Ramos (cell line): Measurements from ENCODE around the gene TM2D1.
"Not testable (repeated sequence)": the region's sequence is repeated elsewhere in the genome, so short reads cannot be mapped to it uniquely, and the experiment has no call there.

Source experiments
- in situ Hi-C: fragments of 300-500 bp; cut with MboI; formaldehyde crosslinking; loops from one replicate; pipeline ENCODE4 v1.14.3; 2022; ENCODE audit warnings: low sequenced_read_pairs; ENCODE audit not compliant: unreplicated experiment

The TM2D1 gene

GRCh38 chr1:61724813-61725694, at the start of gene TM2D1:
Gene TM2D1, minus strand, starts transcription at chr1:61725141. Its CDS starts 21 bp downstream, at chr1:61725120.
- in situ Hi-C loops: no loop called here

GRCh38 chr1:61770131-61770530, 45.2 kb upstream of the TM2D1 start:
- in situ Hi-C loops: no loop called here

DNA sequence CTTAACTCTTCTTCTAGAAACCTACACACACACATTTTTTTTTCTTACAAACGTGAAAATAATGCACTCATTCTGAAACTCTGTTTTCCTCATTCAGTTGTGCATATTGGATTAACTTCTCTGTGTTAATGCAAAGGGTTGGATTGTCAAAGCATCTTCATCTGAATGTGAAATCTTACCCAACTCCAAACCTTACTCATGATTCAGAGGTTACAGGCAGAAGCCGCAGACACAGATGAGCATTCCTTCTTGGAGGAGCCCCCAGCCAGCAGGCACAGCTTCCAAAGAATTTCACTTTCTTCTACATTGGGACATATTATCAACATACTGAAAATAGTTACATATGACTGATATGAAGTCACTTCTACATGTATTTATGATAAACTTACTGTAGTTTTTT, 33.0 kb upstream of the TM2D1 start:
- in situ Hi-C loops: no loop called here

DNA sequence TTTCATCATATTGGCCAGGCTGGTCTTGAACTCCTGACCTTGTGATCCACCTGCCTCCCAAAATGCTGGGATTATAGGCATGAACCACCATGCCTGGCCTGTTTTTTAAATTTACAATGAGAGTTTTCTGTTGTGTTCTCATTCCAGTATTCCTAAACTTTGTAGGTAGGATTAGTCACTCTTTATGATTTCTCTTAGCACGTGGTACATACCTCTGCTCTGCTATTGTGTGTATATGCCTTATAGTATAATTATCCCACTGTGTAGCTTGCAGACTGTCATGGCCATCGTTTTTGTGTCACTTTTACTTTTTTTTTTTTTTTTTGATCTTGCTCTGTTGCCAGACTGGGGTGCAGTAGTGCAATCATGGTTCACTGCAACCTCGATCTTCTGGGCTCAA, 31.8 kb upstream of the TM2D1 start:
- in situ Hi-C loops: no loop called here

DNA sequence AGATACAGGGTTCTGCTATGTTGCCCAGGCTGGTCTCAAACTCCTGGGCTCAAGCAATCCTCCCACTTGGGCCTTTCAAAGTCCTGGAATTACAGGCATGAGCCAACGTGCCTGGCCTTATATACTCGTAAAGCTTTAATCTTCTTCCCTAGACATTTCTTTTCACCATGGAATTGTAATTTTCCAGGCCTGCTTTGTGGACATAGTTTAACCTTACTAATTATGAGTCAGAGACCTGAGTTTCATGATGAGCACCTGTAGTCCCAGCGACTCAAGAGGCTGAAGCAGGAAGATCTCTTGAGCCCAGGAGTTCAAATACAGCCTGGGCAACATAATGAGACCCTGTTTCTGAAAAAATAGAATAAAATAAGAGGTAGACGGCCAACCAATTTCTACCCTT, 29.6 kb upstream of the TM2D1 start:
- in situ Hi-C loops: no loop called here

DNA sequence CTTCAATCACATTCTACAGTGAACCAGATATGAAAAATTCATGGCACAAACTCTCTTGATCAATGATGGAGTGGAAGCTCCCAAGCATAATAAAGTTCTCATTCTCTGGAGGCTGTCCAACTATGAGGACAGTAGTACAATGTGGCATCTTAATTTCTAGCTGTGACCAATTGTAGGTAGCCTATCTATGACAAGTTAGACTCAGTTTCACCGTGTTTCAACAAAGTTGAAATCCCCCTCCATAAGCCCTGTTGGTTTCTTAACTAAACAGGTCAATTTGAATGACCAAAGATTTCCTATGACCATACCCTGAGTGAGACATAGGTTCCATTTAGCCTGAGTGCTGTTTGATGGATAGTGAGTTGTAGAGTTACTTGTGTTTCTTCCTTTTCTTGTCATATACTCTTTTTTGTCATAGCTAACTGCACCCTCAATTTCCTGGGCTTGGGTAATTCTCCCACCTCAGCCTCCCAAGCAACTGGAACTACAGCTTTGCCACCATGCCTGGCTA, 29.1 kb upstream of the TM2D1 start:
- in situ Hi-C loops: no loop called here

GRCh38 chr1:61752921-61753389, 28.0 kb upstream of the TM2D1 start:
- in situ Hi-C loops: no loop called here

DNA sequence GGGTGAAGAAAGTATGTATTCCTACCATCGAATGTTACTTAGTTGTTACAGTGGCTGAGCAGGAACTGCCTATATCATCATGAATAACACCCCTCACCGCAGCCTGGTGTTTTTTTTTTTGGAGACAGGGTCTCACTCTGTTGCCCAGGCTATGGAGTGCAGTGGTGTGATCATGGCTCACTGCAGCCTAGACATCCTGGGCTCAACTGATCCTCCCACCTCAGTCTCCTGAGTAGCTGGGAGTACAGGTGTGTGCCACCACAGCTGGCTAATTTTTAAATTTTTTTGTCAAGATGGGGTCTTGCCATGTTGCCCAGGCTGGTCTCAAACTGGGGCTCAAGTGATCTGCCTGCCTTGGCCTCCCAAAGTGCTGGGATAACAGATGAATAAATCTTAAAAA, 24.6 kb upstream of the TM2D1 start:
- in situ Hi-C loops: no loop called here

DNA sequence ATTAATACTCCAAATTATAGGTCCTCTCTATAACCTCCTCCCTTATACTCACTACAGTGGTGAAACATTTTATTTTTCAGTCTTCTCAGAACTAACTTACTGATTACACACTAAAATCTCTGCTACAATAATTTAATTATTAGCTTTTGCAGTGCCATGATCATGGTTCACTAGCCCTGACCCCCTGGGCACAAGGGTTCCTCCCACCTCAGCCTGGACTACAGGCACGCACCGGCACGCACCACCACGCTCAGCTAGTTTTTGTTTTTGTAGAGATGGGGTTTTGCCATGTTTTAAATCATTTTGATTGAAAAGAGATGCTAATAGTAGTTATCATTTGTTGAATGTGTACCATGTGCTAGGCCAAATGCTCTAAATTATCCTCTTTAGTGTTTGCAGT, 23.6 kb upstream of the TM2D1 start:
- in situ Hi-C loops: no loop called here

GRCh38 chr1:61746813-61747212, 21.9 kb upstream of the TM2D1 start:
- in situ Hi-C loops: no loop called here

DNA sequence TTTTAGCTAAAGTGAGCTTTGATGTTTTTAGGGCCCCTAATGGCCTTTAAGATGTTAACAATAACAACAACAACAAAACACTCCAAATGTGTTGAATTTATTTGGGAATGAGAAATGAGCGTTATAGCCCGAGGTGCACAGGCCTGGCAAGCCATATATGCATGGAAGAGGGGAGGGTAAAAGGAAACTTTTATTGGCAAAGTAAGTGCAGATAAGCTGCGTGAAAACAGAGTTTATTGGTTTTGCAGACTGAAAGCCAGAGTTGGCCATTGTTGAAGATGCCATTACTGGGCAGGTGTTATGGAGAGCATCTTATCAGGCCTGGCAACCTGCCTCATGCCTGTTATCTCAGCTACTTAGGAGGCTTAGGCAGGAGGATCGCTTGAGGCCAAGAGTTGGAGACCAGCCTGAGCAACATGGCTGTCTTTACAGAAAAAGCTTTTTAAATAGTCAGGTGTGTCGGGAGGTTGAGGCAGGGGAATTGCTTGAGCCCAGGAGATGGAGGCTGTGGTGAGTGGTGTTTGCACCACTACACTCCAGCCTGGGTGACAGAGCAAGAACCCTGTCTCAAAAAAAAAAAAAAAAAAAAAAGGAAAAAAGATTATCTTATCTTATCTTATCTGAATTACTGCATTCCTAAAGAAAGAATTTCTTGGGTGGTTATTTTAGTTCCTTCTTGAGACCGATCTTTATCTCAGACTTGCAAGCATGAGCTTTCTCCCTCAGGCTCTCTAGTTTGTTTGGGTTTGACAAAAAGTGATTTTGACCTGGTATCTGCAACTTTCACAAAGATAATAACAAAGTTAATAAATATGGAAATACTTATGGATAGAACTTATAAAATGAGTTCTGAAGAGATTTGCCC, 19.0 kb upstream of the TM2D1 start:
- in situ Hi-C loops: no loop called here

- in situ Hi-C loops: no loop called here
Observed at GRCh38 chr1:61743431-61743705, 18.4 kb upstream of the TM2D1 start.

DNA sequence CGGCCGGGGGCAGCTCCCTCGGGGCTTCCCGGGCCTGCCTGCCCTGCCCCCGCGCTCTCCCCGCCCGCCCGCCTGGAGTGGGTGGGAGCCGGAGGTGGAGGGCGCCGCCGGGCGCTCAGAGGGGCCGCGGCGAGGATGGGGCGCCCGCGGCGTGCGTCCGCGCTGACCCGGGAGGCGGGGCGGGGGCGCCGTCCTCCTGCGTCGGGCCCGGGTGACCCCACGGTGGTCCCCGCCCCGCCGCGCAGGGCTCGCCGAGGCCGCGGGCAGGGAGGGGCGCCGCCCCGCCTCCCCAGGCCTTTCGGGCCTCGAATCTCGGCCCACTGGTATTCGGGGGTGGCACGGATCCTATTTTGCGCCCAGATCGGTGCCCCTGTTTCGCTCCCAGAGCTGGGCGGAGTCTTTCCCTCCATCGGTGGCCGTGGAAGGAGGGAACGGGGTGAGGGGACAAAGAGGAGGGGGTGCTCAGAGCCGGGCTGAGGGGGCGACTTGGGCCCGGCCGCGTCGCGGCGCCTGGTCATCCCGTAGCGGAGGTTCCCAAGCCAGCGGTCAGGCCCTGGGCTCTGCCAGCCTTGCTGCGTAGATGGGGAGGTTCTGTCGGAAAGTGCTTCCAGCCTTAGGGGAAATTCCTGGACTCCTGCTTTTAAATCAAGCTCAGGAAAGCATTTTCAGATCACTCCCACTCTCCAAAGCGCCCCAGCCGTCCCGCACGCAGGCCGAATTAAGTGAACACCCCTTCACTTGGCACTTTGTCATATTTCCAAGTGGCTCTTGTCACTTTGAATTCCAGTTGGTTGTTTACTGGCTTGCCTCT, 17.9 kb upstream of the TM2D1 start:
- in situ Hi-C loops: no loop called here

DNA sequence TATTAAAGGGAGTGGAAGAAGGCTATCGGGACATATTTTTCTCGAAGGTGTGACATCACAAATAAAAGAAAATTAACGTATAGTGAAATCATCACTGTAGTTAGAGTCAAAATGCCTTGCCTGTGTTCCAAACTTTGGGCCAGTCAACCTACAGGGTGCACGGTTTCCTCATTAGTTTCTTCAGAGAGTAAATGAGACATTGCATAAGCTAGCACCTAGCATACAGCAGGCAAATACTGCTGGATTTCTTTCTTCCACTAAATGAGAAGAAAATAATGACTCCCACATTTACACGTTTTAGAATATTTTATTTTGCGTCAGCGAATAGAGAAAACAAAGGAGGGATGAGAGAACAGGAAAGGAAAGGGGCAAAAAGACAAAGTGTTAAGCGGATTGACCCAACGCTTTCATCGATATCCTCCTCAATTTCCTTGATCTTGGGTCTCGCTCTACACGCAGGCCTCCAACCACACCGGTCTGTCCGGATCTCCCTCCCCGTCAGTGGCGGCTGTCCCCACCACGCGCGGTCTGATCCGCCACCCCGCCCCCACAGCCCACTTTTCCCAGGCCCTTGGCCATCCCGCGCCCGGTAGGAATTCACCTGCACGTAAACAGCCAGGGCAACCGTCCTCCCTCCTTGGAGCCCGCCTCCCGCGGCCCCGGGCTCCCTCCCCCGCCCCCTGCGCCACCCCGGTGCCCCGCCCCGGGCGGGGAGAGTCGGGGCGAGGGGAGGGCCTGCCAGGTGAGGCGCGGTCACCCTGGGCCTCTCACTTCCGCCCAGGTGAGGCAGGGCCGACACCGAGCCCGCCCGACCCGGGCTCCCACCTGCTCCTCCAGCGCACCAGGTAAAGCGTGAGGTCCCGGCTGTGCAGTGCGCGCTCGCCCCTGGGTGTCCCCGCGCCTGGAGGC, 17.0 kb upstream of the TM2D1 start, which contains the start of gene PATJ:
Gene PATJ (plus strand): TSS at position 770 of the 909 bp plus-strand sequence. CDS start 20,413 bp downstream, outside the sequence.
- in situ Hi-C loops: no loop called here

GRCh38 chr1:61740751-61741700, 16.1 kb upstream of the TM2D1 start:
- in situ Hi-C loops: no loop called here

GRCh38 chr1:61732726-61733125, 7.8 kb upstream of the TM2D1 start:
- in situ Hi-C loops: no loop called here

- in situ Hi-C loops: not testable (repeated sequence)
Observed at GRCh38 chr1:61730679-61731078, 5.7 kb upstream of the TM2D1 start.

DNA sequence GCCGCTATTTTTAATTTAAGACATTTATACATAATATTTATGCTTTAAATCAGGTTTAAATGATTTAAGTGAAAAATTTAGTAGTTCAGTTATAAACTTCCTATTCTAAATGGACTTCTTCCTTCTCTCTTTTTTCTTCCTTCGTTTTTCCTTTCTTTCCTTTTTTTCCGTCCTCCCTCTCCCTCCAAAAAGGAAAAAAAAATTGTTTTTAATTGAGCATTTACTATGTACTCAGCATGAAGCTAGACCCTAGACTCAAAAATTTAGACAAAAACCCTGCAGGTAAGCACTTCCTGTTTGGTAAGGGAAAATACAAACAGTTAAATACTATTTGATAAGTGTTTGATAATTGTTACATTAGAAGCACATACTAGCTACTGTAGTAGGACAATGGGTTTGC, 2.6 kb upstream of the TM2D1 start:
- in situ Hi-C loops: no loop called here
